K562 (cell line): ENCODE data around the gene VPS9D1. TPM values are rescaled to one million over a fixed set of nuclear protein-coding genes. Genes with fewer than 3 reads are reported as not detected.

ENCODE experiments used
- PTBP1 ChIP-seq: fragments of 200-400 bp; formaldehyde crosslinking; IDR thresholded peaks from 2 replicates; pipeline ENCODE4 v1.6.1; 2017; ENCODE audit warnings: low read depth, low read length
- RHOXF2B ChIP-seq: fragments of 250-450 bp; sonication (Bioruptor Pico); conservative IDR thresholded peaks from 2 replicates; pipeline ENCODE4 v1.5.1; 2021
- SMAD4 ChIP-seq: fragments of 250-450 bp; sonication (Bioruptor Pico); conservative IDR thresholded peaks from 2 replicates; pipeline ENCODE4 v1.8.0; 2021; ENCODE audit warnings: inconsistent platforms, mild to moderate bottlenecking, moderate library complexity
- SMARCA5 ChIP-seq: fragments of 450-650 bp; IDR thresholded peaks from 2 replicates; pipeline ENCODE4 v1.6.1; 2016
- TFAP4 ChIP-seq: sonication (generic); formaldehyde crosslinking; IDR thresholded peaks from 2 replicates; pipeline ENCODE4 v1.8.0; 2022; ENCODE audit warnings: missing genetic modification reagents, mild to moderate bottlenecking, moderate library complexity, borderline replicate concordance
- ZNF407 ChIP-seq: fragments of 450-650 bp; IDR thresholded peaks from 2 replicates; pipeline ENCODE4 v1.6.1; 2016; ENCODE audit warnings: low read depth
- polyA plus RNA-seq, 8 experiments: library from polyadenylated mRNA; depleted of rRNA in 4 of 8; stranded (reverse) in 5 of 8; unstranded in 3 of 8; fragments of >200 nt; fragmentation: Nextera tagmentation in 2 of 8; fragmentation: Illumina TruSeq in 1 of 8; extraction: Ambion mirVana in 2 of 8; extraction: Trizol in 1 of 8; gene quantifications; 2 replicates each; pipeline versions ENCODE4 v1.2.1 to v1.2.3, GENCODE V29; 2011 to 2014; ENCODE audit warnings: inconsistent platforms in 1 of 8, missing spikeins in 1 of 8
- total RNA-seq, 7 experiments: library from RNA; depleted of rRNA in 6 of 7; stranded (reverse); fragments of >200 nt in 6 of 7; fragmentation: Illumina TruSeq in 2 of 7; extraction: Trizol in 2 of 7; gene quantifications; 2 replicates each; pipeline versions ENCODE4 v1.2.1 to v1.2.3, GENCODE V29; 2011 to 2021; ENCODE audit warnings: low replicate concordance in 1 of 7

VPS9D1 gene
- total and polyA plus RNA-seq, 9 of the 15 experiments (the other 6 are each of a cell fraction or from before 2014, with no cell fraction given): 0.33 to 3.1 (median 1.1) TPM

- TF ChIP-seq TFAP4 (CRISPR knock-in tag) (peak; percentile 65; the same call in 1 of the 2 replicates), PTBP1 (no peak), ZNF407 (no peak), SMARCA5 (no peak), SMAD4 (CRISPR knock-in tag) (peak; percentile 36; the same call in 1 of the 2 replicates), RHOXF2B (CRISPR knock-in tag) (no peak)
Measured at GRCh38 chr16:89657442-89658220, 63.1 kb downstream of the VPS9D1 start, which contains the start of the genes CHMP1A and SPATA33 (continued).

Other genes starting within 250 kb of the VPS9D1 start
Only the 7 nearest of the 16 such genes appear.
- gene DPEP1, start 107.3 kb downstream of the VPS9D1 start, total RNA-seq (2014; rRNA removed): 0.14 TPM in 1 of 2 replicates, not detected in the other
- gene DPEP1, start 107.3 kb downstream of the VPS9D1 start, total RNA-seq (2014; rRNA removed; fragmentation: Illumina TruSeq; extraction: Trizol): not detected in 2 replicates
- gene DPEP1, start 107.3 kb downstream of the VPS9D1 start, total RNA-seq (2015; rRNA removed; fragmentation: Illumina TruSeq; extraction: Trizol): not detected in 2 replicates
- 0.20 and 0.22 TPM in 2 replicates for gene DPEP1, start 107.3 kb downstream of the VPS9D1 start, total RNA-seq (2021)
- gene DPEP1, start 107.3 kb downstream of the VPS9D1 start, polyA plus RNA-seq (2011; rRNA removed): 0.31 and 0.34 TPM in 2 replicates
- 0.08 TPM in 1 of 2 replicates, not detected in the other for gene DPEP1, start 107.3 kb downstream of the VPS9D1 start, polyA plus RNA-seq (2014; fragmentation: Illumina TruSeq; extraction: Trizol)
- not detected for gene DPEP1, start 107.3 kb downstream of the VPS9D1 start, polyA plus RNA-seq (2014; fragmentation: Nextera tagmentation; extraction: Ambion mirVana)
- gene DPEP1, start 107.3 kb downstream of the VPS9D1 start, polyA plus RNA-seq (2014; rRNA removed): 0.18 TPM in 1 of 2 replicates, not detected in the other
- 64.5 and 76.7 TPM in 2 replicates for gene CHMP1A, start 63.2 kb downstream of the VPS9D1 start, total RNA-seq (2014; rRNA removed)
- gene CHMP1A, start 63.2 kb downstream of the VPS9D1 start, total RNA-seq (2014; rRNA removed; fragmentation: Illumina TruSeq; extraction: Trizol): 17.2 and 22.0 TPM in 2 replicates
- gene CHMP1A, start 63.2 kb downstream of the VPS9D1 start, total RNA-seq (2015; rRNA removed; fragmentation: Illumina TruSeq; extraction: Trizol): 45.4 and 48.3 TPM in 2 replicates
- gene CHMP1A, start 63.2 kb downstream of the VPS9D1 start, total RNA-seq (2021): 79.6 and 79.9 TPM in 2 replicates
- 45.2 and 53.9 TPM in 2 replicates for gene CHMP1A, start 63.2 kb downstream of the VPS9D1 start, polyA plus RNA-seq (2011; rRNA removed)
- 40.9 and 55.6 TPM in 2 replicates for gene CHMP1A, start 63.2 kb downstream of the VPS9D1 start, polyA plus RNA-seq (2014; fragmentation: Illumina TruSeq; extraction: Trizol)
- 1 to 10 TPM in 1 of 2 experiments, under 1 TPM in 1; 0.83 to 3.3 TPM for gene CHMP1A, start 63.2 kb downstream of the VPS9D1 start, polyA plus RNA-seq (2014; fragmentation: Nextera tagmentation; extraction: Ambion mirVana)
- gene CHMP1A, start 63.2 kb downstream of the VPS9D1 start, polyA plus RNA-seq (2014; rRNA removed): 74.2 and 83.1 TPM in 2 replicates
- gene SPATA33, start 63.1 kb downstream of the VPS9D1 start, total RNA-seq (2014; rRNA removed): 9.7 and 14.0 TPM in 2 replicates
- 10.5 and 11.8 TPM in 2 replicates for gene SPATA33, start 63.1 kb downstream of the VPS9D1 start, total RNA-seq (2014; rRNA removed; fragmentation: Illumina TruSeq; extraction: Trizol)
- gene SPATA33, start 63.1 kb downstream of the VPS9D1 start, total RNA-seq (2015; rRNA removed; fragmentation: Illumina TruSeq; extraction: Trizol): 11.2 and 14.9 TPM in 2 replicates
- 18.2 and 19.7 TPM in 2 replicates for gene SPATA33, start 63.1 kb downstream of the VPS9D1 start, total RNA-seq (2021)
- 9.8 and 11.8 TPM in 2 replicates for gene SPATA33, start 63.1 kb downstream of the VPS9D1 start, polyA plus RNA-seq (2011; rRNA removed)
- 15.6 and 20.0 TPM in 2 replicates for gene SPATA33, start 63.1 kb downstream of the VPS9D1 start, polyA plus RNA-seq (2014; fragmentation: Illumina TruSeq; extraction: Trizol)
- gene SPATA33, start 63.1 kb downstream of the VPS9D1 start, polyA plus RNA-seq (2014; fragmentation: Nextera tagmentation; extraction: Ambion mirVana): 1 to 10 TPM; 4.0 to 5.4 TPM
- gene SPATA33, start 63.1 kb downstream of the VPS9D1 start, polyA plus RNA-seq (2014; rRNA removed): 16.4 and 18.1 TPM in 2 replicates
- 40.1 and 55.8 TPM in 2 replicates for gene CDK10, start 34.2 kb downstream of the VPS9D1 start, total RNA-seq (2014; rRNA removed)
- gene CDK10, start 34.2 kb downstream of the VPS9D1 start, total RNA-seq (2014; rRNA removed; fragmentation: Illumina TruSeq; extraction: Trizol): 25.5 and 34.8 TPM in 2 replicates
- 35.8 and 40.3 TPM in 2 replicates for gene CDK10, start 34.2 kb downstream of the VPS9D1 start, total RNA-seq (2015; rRNA removed; fragmentation: Illumina TruSeq; extraction: Trizol)
- gene CDK10, start 34.2 kb downstream of the VPS9D1 start, total RNA-seq (2021): 65.1 and 75.4 TPM in 2 replicates
- gene CDK10, start 34.2 kb downstream of the VPS9D1 start, polyA plus RNA-seq (2011; rRNA removed): 55.9 and 77.3 TPM in 2 replicates
- 38.0 and 46.5 TPM in 2 replicates for gene CDK10, start 34.2 kb downstream of the VPS9D1 start, polyA plus RNA-seq (2014; fragmentation: Illumina TruSeq; extraction: Trizol)
- 1 to 10 TPM; 2.0 to 3.3 TPM for gene CDK10, start 34.2 kb downstream of the VPS9D1 start, polyA plus RNA-seq (2014; fragmentation: Nextera tagmentation; extraction: Ambion mirVana)
- 75.0 and 85.1 TPM in 2 replicates for gene CDK10, start 34.2 kb downstream of the VPS9D1 start, polyA plus RNA-seq (2014; rRNA removed)
- 17.0 and 19.7 TPM in 2 replicates for gene SPATA2L, start 19.2 kb downstream of the VPS9D1 start, total RNA-seq (2014; rRNA removed)
- 0.26 and 0.47 TPM in 2 replicates for gene SPATA2L, start 19.2 kb downstream of the VPS9D1 start, total RNA-seq (2014; rRNA removed; fragmentation: Illumina TruSeq; extraction: Trizol)
- gene SPATA2L, start 19.2 kb downstream of the VPS9D1 start, total RNA-seq (2015; rRNA removed; fragmentation: Illumina TruSeq; extraction: Trizol): 4.3 and 5.1 TPM in 2 replicates
- 19.2 and 19.4 TPM in 2 replicates for gene SPATA2L, start 19.2 kb downstream of the VPS9D1 start, total RNA-seq (2021)
- gene SPATA2L, start 19.2 kb downstream of the VPS9D1 start, polyA plus RNA-seq (2011; rRNA removed): 4.0 and 4.5 TPM in 2 replicates
- gene SPATA2L, start 19.2 kb downstream of the VPS9D1 start, polyA plus RNA-seq (2014; fragmentation: Illumina TruSeq; extraction: Trizol): 1.1 and 3.7 TPM in 2 replicates
- gene SPATA2L, start 19.2 kb downstream of the VPS9D1 start, polyA plus RNA-seq (2014; fragmentation: Nextera tagmentation; extraction: Ambion mirVana): under 1 TPM in 1 of 2 experiments, not detected in 1; 0.13 TPM
- gene SPATA2L, start 19.2 kb downstream of the VPS9D1 start, polyA plus RNA-seq (2014; rRNA removed): 11.5 and 15.2 TPM in 2 replicates
- gene ZNF276, start 639 bp upstream of the VPS9D1 start, total RNA-seq (2014; rRNA removed): 28.0 and 31.4 TPM in 2 replicates
- gene ZNF276, start 639 bp upstream of the VPS9D1 start, total RNA-seq (2014; rRNA removed; fragmentation: Illumina TruSeq; extraction: Trizol): 9.2 and 9.8 TPM in 2 replicates
- 13.9 and 16.9 TPM in 2 replicates for gene ZNF276, start 639 bp upstream of the VPS9D1 start, total RNA-seq (2015; rRNA removed; fragmentation: Illumina TruSeq; extraction: Trizol)
- gene ZNF276, start 639 bp upstream of the VPS9D1 start, total RNA-seq (2021): 40.0 and 43.9 TPM in 2 replicates
- 15.8 and 21.7 TPM in 2 replicates for gene ZNF276, start 639 bp upstream of the VPS9D1 start, polyA plus RNA-seq (2011; rRNA removed)
- 17.2 and 29.0 TPM in 2 replicates for gene ZNF276, start 639 bp upstream of the VPS9D1 start, polyA plus RNA-seq (2014; fragmentation: Illumina TruSeq; extraction: Trizol)
- under 1 TPM; 0.49 to 0.80 TPM for gene ZNF276, start 639 bp upstream of the VPS9D1 start, polyA plus RNA-seq (2014; fragmentation: Nextera tagmentation; extraction: Ambion mirVana)
- gene ZNF276, start 639 bp upstream of the VPS9D1 start, polyA plus RNA-seq (2014; rRNA removed): 36.7 and 42.4 TPM in 2 replicates
- gene FANCA, start 95.7 kb upstream of the VPS9D1 start, total RNA-seq (2014; rRNA removed): 53.4 and 72.0 TPM in 2 replicates
- 40.2 and 48.6 TPM in 2 replicates for gene FANCA, start 95.7 kb upstream of the VPS9D1 start, total RNA-seq (2014; rRNA removed; fragmentation: Illumina TruSeq; extraction: Trizol)
- gene FANCA, start 95.7 kb upstream of the VPS9D1 start, total RNA-seq (2015; rRNA removed; fragmentation: Illumina TruSeq; extraction: Trizol): 46.4 and 51.6 TPM in 2 replicates
- gene FANCA, start 95.7 kb upstream of the VPS9D1 start, total RNA-seq (2021): 108 and 115 TPM in 2 replicates
- gene FANCA, start 95.7 kb upstream of the VPS9D1 start, polyA plus RNA-seq (2011; rRNA removed): 65.4 and 83.5 TPM in 2 replicates
- 72.8 and 78.9 TPM in 2 replicates for gene FANCA, start 95.7 kb upstream of the VPS9D1 start, polyA plus RNA-seq (2014; fragmentation: Illumina TruSeq; extraction: Trizol)
- gene FANCA, start 95.7 kb upstream of the VPS9D1 start, polyA plus RNA-seq (2014; fragmentation: Nextera tagmentation; extraction: Ambion mirVana): 1 to 10 TPM; 6.9 to 9.3 TPM
- gene FANCA, start 95.7 kb upstream of the VPS9D1 start, polyA plus RNA-seq (2014; rRNA removed): 114 TPM in 2 replicates